HG02885 (cell line): Measurements from ENCODE around the gene PITX1.
"Not testable (repeated sequence)": the region's sequence is repeated elsewhere in the genome, so short reads cannot be mapped to it uniquely, and the experiment has no call there.

Source experiments
- ATAC-seq: cut with Tn5 transposase; IDR thresholded peaks from one replicate; pipeline ENCODE4 v1.9.1; 2021; ENCODE audit warnings: mild to moderate bottlenecking; ENCODE audit not compliant: unreplicated experiment, poor library complexity

The PITX1 gene

DNA sequence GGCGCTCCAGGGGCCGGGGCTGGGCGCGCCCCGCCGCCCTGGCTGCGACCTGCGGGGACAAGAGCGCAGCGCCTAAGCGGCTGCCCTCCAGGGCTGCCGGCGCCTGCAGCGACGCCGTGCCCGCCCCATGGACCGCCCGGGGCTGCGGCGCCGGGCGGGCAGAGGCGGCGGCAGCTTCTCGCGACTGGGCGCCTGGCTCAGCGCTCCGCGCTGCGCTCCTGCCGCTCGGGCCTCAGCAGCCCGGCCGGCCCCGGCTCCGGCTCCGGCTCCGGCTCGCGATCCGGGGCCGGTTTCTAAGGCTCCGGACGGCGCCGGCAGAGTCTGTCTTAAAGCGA, at the start of gene PITX1:
PITX1 (minus strand) TSS at position 328 of the 335 bp plus-strand sequence. CDS start 347 bp downstream, outside the sequence.
- ATAC-seq = no peak

- ATAC-seq = not testable (repeated sequence)
Measured at GRCh38 chr5:135083334-135083733, 49.3 kb upstream of the PITX1 start.

DNA sequence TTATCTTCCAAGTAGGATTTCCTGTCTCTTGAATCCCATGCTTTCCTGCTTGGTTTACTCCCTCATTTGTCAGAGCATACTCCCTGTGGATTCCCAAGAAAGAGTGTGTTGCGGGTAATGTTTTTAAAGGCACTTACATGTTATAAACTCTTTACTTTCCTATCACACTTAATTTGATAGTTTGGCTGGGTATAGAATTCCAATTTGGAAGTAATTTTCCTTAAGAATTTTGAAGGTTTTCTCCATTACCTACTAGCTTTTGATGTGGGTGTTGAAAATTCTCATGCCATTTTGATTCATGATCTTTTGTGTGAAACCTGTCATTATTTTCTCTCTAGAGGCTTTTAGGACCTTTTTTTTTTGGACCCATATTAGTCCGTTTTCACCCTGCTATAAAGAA, 47.2 kb upstream of the PITX1 start:
- no peak for ATAC-seq

DNA sequence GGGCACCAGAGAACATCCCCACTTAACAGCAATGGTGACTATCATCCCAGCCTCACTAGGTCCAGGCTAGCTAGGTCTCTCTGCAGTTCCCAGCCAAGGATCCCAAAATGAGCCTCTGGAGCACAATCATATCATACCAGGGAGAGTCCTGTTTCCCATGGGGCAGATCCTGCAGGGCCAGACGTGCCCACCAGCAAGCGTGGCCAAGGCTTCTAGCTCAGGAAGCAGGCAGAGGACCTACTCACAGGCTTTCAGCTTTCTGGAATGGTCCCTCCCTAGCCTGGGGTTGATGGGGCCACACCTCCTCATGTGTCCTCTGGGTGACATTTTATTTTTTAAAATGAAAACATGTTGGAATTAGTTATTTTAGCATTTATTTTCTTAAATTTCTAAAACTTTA, 45.7 kb upstream of the PITX1 start:
- ATAC-seq = no peak

DNA sequence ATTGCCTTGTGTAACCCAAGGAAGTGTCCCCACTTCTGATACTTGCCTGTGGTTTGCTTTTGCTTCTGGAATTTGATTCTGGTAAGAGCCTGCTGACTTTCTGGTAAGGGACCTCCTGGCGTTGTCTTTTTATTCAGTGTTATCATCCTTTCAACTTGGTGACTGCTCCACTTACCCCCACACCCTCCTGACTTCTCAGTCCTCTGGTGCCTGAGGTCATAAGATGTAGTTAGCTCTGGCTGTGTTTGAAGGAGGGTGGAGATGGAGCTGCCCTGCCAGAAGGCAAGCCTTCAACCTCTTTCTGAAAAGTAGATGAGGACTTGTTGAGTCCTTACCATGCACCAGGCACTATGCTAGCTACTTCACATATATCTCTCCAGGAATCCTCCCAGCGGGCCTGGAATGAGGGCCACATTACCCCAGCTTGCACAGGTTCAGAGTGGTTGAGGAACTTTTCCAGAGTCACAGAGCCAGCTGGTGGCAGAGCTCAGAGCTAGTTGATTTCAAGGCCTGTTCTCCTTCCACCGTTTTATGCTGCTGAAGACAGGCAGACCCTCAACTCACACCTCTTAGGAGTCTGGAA, 45.2 kb upstream of the PITX1 start:
- no peak for ATAC-seq

- no peak for ATAC-seq
Measured at GRCh38 chr5:135076801-135077200, 42.8 kb upstream of the PITX1 start.

DNA sequence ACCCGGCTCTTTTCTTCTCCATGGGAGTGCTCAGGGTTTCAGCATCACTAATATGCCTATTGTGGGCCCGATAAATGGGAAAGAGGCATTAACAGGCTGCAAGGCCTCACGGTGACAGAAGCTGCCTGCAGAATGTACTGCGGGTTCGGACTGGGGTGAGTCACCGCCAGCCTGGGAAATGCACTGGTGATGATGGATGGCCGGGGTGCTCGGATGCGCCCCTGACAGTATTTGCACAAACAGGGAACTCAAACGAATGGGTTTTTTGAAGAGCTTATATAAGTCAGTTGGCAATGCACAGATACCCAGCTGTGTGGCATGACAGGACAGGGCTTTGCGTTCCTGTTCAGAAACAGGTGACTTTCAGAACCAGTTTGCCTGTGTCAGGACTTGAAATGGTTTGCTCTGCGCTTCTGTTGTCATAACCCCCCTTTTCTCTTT, 42.0 kb upstream of the PITX1 start:
- ATAC-seq = no peak

DNA sequence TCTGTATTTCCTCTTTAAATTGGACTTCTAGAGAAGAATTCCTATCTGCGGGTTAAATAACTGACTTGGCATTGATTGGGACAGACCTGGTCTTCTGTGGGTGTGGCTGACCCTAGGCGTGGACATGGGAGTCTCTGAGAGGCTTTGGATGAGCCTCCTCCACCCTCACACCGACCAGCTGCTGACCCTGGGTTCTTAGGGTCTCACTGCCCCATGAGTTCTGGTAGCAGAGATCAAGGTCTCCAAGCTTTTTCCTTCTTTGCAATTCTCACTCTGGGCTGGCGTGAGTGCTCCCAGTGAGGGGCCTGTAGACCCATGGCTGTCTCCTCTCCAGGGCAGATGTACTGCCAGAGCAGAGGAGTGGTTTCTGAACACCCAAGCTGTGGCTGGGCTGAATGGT, 41.6 kb upstream of the PITX1 start:
- ATAC-seq = no peak

GRCh38 chr5:135073761-135074345, 39.8 kb upstream of the PITX1 start:
- ATAC-seq = no peak

DNA sequence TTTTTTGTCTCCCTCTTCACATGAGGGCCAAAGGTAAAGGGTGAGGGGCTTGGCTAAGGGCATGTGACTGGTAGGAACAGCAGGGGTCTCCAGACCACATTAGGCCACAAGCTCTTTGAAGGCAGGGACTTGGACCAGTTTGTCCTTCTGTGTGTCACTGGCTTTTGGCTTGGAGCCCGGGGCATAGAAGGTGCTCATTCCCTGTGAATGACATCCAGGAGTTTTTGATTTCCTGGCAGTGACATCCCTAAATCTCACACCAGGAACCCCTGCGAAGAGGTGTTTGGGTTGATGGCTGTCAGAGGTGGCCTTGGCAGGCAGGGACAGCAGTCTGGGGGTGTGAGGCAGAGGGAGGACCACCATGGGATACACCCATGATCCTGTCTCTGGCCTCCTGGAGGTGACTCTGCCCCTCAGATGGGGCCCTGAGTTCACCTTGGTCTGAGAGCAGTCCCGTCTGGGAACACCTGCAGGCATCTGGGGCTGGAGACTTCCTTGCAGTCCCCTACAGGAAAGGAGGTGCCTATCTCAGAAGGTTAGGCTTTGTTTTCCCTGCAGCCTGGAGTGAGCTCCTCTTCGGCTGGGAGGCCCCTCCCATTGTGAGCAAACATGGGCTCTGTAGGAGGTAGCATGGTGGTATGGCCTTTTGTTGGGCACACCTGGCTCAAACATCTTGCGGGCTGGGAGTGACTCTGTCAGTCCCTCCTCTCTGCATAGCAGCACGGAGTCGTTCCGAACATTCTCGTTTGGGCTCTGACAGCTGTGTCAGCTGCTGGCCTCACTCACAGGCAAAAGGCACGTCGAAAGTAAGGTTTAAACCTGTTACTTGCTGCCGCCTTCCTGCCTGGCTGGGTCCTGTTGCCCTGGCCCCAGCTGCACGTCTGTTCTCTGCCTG, 38.6 kb upstream of the PITX1 start:
- ATAC-seq = no peak

- ATAC-seq = no peak
Measured at GRCh38 chr5:135071311-135071710, 37.3 kb upstream of the PITX1 start.

GRCh38 chr5:135069895-135070657, 36.0 kb upstream of the PITX1 start:
- no peak for ATAC-seq

DNA sequence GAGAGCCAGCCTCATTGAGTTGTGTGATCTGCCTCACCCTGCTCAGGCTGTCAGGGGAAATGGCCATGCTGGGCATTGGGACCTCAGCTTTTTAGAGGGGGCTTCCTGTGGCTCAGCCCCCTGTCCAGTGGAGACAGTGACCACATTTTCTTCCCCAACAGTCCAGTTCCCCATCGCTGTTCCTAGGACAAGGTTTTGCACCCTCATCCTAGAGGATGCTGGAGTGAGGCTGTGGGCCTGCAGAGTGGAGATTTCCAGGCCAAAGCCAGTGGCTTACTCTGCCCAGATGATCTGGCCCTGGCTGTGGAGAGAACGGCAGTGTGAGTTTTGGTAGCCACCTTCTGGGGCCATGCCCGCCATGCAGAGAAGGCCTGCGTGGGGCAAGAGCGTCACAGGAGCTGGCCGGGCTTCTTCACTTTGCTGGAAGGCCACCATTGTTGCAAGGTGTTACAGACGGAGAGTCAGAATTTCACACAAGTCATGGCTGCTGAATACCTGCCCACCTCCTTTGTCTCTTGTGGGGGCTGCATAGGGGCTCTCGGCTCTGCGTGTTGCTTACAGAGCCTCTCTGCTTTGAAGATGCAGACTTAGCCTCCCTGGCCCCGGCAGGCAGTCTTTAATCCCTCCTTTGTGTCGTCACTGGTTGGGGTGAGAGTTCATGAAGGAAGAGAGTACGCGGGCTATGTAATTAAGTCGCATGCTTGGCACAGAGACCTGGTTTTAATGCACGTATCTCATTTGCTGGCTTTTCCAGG, 35.2 kb upstream of the PITX1 start:
- ATAC-seq = no peak

DNA sequence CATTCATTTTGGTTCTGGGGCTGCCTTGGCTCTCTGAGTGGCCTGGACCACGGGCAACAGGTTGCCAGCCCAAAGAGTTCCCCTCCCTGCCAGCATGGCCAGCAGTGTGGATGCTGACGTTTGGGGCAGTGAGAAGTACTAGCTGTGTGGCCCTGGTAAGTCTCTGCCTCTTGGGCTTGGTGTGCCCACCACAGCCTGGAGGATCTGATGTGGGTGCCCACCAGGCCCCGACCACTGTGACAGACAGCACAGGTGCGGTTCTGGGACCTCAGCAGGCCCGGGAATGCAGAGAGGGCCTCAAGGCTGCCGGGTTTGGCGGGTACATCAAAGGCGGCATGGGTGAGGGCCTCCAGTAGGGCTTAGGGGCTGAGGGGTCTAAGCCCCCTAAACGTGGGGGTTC, 33.6 kb upstream of the PITX1 start:
- no peak for ATAC-seq

DNA sequence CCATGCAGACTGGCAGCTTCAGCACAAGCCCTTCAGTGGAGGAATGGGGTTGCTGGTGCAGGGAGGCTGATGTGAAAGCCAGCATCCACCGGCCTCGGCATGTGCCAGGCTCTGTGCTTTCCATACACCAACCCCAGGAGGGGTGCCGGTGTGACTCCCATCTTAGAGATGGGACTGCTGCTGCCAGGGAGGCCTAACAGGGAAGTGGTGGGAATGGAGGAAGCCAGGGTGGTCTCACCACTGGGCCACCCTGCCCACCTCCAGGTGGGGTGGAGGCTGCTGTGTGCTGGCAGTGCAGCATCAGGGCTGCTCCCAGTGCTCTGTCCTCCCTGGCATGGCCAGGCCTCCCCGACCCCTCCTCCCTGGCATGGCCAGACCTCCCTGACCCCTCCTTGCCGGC, 32.8 kb upstream of the PITX1 start:
- no peak for ATAC-seq

GRCh38 chr5:135065306-135066265, 31.6 kb upstream of the PITX1 start:
- no peak for ATAC-seq

DNA sequence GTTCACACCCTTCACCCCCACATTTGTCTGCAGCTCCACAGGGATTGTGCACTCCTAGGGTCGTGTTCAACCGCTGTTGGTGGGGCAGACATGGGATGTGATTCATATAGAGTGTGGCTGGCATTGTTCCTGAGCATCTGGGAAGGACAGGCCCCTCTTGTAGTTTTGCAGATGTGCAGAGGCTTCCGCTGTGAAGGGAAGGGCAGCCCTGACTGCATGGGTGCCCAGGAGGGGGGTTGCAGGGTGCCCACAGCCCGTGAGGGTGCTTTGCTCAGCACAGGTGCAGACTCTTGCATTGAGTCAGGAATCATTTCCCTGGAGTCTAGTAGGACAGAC, 30.2 kb upstream of the PITX1 start:
- no peak for ATAC-seq

- ATAC-seq = no peak
Measured at GRCh38 chr5:135063511-135064234, 29.6 kb upstream of the PITX1 start.

DNA sequence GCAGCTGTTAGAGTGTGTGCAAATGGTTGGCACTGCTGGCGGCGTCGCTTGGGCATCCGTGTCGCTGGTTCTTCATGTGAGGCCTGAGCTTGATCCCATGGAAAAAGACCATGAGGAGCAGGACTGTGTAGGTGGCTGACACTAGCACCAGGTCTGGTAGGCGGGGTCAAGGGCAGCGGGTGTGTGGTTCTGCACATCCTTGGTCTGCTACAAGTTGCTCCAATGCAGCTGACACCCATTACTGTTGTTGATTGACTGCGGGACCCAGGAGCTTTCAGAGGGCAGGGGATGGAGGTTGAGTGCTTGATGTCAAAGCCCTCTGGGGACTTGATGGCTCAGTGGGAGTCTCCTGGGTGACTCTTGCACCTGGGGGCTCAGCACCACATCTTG, 29.0 kb upstream of the PITX1 start:
- ATAC-seq = no peak
